ENCODE measurements around the gene DPH1.

The DPH1 gene

DNA sequence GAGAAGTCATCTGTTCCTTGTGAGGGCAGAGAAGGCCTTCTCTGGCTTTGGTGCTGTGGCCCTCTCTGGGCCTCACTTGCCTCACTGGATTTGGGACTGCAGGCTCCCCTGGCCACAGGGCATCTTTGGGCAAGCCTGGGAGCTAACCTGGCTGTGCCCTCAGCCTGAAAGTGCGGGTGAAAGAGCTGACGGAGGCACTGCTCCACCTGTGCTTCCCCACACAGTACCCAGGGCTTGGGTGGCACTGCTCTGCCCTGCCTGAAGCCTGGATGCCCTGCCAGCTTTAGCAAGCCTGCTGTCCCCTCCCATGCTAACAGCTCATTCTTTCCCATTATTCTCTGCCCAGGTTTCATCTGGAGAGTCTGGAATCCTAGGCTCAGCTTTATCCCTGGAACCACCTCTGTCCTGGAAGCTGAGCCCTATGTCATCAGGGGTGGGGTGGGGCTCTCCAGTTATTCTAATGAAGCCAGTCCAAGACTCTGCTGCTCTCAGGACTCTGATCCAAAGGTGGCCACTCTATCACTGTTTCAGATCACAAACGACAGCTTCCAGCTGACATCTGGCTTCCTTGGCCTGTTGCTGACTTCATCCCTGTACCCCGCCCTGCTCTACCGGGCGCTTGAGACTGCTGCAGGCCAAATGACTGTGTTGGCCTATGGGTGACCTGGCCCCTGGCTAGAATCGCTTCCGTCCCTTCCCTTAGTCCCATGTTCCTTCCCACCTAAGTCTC, 54.2 kb downstream of the DPH1 start:
- no peak overlapping the region for H3K4me3 ChIP-seq (ENCODE audit: low read depth, low read length)
- TF ChIP-seq CTCF (IDR thresholded peaks at IDR 0.05; ENCODE audit: low read depth, low read length, missing control alignments): no peak
- DNase-seq (ENCODE audit: low read depth): no peak

GRCh38 chr17:2084766-2085647, 55.1 kb downstream of the DPH1 start:
- no peak for TF ChIP-seq CTCF (IDR thresholded peaks at IDR 0.05; ENCODE audit: low read depth, low read length, missing control alignments)
- H3K4me3 ChIP-seq (ENCODE audit: low read depth, low read length): no peak overlapping the region
- no peak for DNase-seq (ENCODE audit: low read depth)

- TF ChIP-seq CTCF (IDR thresholded peaks at IDR 0.05; ENCODE audit: low read depth, low read length, missing control alignments): no peak
- H3K4me3 ChIP-seq (ENCODE audit: low read depth, low read length): no peak overlapping the region
- no peak for DNase-seq (ENCODE audit: low read depth)
Measured at GRCh38 chr17:2085648-2085949, 55.6 kb downstream of the DPH1 start.

DNA sequence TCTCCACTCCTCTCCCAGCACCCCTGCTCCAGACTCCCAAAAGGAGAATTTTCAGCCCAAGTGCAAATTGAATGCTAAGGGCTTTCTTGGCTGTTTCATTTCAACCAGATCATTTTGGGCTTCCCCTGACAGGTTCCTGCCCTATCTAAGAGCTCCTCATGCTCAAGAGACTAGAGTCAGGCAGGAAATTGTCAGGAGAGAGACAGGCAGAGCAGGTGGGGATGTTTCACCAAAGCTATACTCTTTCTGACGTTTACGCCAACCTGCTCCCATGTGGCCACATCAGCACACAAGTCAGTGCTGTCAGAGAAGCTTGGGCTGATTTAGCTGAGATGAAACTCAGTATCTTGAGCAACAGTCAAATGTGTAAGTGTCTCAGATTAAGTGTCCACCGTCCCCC, 56.4 kb downstream of the DPH1 start:
- H3K4me3 ChIP-seq (ENCODE audit: low read depth, low read length): no peak overlapping the region
- TF ChIP-seq CTCF (IDR thresholded peaks at IDR 0.05; ENCODE audit: low read depth, low read length, missing control alignments): no peak
- DNase-seq (ENCODE audit: low read depth): no peak

DNA sequence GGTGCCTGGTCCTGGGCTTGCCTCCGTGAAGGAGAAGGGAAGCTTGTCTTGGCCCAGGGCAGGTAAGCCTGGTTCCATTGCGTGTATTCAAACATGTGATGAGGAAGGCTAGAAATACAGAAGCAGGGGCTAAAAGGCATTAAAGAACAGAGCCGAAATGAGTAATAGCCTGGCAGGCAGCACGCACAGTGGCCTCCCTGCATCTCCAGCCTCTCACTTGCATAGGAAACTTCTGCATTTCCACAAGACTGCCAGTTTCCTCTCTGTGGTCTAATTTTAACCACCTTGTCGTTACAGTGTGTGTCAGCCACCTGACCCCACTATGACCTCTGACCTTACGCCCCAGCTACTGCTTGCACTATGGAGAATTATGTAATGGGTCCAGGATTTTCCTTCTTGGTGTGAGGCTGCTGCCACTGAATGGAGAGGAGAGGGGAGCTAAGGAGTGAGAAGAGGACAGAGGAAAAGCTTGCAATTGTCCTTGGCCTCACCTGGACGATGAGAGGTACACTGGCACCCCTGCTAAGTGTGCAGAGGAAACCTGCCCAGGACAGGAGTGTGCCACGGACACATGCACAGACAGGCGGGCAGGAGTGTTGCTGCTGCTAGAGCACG, 57.8 kb downstream of the DPH1 start:
- H3K4me3 ChIP-seq (ENCODE audit: low read depth, low read length): no peak overlapping the region
- DNase-seq (ENCODE audit: low read depth): peak; percentile 85
- TF ChIP-seq CTCF (IDR thresholded peaks at IDR 0.05; ENCODE audit: low read depth, low read length, missing control alignments): no peak

GRCh38 chr17:2089021-2089422, 59.1 kb downstream of the DPH1 start:
- no peak for DNase-seq (ENCODE audit: low read depth)
- peak overlapping the region; percentile 28 for H3K4me3 ChIP-seq (ENCODE audit: low read depth, low read length)
- TF ChIP-seq CTCF (IDR thresholded peaks at IDR 0.05; ENCODE audit: low read depth, low read length, missing control alignments): no peak

All from GM12864 (cell line).